ENCODE data around the gene MOV10L1.

MOV10L1 gene

DNA sequence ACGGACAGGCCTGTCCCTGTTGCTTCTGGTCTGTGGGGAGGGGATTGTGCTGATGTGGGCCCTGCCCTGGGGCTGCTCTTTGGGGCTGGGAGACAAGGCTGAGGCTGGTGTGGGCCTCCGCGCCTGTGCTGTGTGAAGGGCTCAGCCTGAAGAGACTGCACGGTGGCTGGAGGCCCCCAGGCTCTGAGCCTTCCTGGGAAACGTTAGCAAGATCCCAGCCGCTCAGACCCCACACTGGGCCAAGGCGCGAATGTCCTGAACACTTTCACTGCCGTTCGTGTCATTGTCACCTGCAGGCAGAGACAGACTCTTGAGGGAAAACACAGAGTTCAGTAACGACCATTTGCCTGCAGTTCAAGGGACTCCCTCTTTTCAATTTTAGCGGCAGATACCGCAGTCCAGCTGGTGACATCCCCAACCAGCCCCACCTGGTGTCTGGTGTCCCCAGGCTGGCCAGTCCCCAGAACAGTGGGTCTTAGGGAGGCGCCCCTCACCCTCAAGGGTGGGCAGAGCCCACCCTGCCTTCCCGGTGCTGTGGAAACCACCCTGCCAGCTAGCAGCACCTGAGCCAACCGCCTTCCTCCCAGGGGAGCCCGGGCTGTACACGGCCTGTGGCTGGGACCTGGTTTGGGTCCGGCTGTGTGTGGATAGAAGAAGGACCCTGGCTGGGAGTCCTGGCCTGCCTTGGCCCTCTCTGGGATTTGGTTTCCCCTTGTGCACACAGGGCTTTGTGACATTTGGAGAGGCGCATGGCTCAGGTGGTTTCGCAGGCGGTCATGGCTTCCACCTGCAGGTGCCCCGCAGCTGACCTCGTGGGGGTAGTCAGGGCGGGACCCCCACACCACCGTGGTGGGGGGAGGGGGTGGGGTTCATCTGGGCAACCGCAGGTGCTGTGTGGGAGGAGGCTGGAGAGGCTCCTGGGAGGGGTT lies 86.4 kb downstream of the MOV10L1 start:
- no peak for DNase-seq (ENCODE audit: low read depth in 2 of 2)

DNA sequence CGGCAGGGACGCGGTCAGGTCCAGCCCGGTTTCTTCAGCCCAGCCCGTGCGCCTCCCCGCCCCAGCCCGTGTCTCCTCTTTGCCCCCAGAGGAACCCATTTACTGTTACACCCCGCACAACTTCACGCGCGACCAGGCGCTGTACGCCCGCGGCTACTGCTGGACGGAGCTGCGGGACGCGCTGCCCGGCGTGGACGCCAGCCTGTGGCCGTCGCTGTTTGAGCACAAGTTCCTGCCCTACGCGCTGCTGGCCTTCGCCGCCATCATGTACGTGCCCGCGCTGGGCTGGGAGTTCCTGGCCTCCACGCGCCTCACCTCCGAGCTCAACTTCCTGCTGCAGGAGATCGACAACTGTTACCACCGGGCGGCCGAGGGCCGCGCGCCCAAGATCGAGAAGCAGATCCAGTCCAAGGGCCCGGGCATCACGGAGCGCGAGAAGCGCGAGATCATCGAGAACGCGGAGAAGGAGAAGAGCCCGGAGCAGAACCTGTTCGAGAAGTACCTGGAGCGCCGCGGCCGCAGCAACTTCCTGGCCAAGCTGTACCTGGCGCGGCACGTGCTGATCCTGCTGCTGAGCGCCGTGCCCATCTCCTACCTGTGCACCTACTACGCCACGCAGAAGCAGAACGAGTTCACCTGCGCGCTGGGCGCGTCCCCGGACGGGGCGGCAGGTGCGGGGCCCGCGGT lies 87.2 kb downstream of the MOV10L1 start:
- no peak for DNase-seq (ENCODE audit: low read depth in 2 of 2)

- DNase-seq (ENCODE audit: low read depth in 2 of 2) = no peak
Observed at GRCh38 chr22:50177537-50178470, 88.0 kb downstream of the MOV10L1 start.

DNA sequence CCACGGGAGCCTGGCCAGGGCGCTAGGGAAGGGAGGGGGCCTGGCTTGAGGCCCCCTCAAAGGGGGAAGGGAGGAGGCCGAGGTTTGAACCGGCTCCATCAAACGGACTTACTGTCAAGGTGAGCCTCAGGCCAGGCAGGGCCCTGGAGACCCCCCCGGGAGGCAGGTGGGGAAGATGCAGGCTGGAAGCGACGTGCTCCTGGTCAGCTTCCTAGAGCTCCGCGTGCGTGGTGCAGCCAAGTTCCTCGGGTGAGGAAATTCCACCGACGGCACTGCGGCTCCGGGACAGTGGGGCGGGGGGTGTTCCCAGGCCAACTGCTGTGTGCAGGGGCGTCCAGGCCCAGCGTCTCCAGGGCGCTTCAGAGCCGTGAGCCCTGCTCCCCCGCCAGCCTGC lies 88.7 kb downstream of the MOV10L1 start:
- no peak for DNase-seq (ENCODE audit: low read depth in 2 of 2)

- no peak for DNase-seq (ENCODE audit: low read depth in 2 of 2)
Observed at GRCh38 chr22:50178871-50179869, 89.4 kb downstream of the MOV10L1 start.

DNA sequence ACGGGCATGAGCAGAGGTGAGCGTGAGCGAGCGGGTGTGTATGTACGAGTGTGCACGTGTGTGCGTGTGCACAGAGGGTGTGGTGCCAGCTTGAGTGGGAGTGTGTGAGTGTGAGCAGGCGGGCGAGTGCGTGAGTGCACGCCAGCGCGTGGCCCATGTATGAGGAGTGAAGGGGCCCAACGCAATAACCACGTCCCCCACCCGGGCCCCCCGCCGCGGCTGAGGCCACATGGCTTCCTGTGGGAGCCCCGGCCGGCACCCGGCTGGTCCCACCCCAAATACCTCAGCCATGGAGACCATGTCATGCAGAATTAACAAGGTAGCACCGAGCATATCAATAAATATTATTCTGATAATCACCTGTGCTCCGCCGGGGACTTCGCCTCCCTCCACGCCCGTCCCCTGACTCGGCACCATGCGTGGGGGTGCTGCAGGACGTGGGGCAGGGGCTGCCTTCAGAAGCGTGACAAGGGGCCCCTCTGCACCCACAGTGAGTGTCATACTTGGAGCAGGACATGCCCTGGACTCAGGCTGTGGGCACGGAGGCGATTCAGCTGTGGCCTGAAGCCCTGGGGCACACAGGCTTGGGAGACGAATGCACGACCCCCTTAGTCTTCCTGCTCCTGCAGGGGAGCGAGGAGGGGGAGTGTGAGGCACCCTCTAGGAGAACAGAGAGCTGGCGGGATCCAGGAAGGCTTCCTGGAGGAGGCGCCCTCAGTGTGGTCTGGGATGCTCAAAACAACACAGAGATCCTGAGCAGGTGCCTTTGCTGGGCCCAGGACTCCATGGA lies 90.3 kb downstream of the MOV10L1 start:
- no peak for DNase-seq (ENCODE audit: low read depth in 2 of 2)

DNA sequence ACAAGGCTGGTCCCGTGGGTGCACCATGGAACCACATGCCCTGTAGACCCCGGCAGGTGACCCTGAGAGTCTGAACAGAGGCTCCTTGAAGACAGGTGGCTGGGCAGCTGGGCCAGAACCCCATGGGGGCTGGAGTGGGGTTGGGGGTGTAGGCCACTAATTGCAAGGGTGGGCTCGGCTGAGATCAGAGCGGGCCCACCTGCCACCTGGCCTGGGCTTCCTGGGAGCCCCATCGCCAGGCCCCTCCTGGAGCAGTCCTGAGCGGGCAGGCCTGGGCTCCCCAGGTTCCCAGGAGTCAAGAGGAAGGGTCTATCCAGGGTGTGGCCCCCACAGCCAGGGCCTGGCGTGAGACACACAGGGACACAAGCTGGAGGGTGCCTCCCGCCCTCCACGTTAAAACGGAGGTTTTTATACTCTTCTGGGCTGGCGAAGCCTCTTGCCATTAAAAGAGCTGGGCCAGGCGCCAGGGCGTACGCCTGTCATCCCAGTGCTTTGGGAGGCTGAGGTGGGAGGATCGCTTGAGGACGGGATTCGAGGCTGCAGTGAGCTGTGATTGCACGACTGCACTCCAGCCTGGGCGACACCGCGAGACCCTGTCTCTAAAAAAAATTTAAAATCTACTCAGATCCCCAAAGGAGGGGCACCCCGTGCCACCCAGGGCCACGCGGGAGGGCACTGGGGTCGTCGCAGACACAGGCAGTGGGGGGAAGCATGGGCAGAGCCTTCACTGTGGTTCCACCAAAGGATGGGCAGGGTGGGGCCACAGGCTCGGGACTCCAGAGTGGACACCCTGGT lies 91.1 kb downstream of the MOV10L1 start:
- DNase-seq (ENCODE audit: low read depth in 2 of 2) = no peak

DNA sequence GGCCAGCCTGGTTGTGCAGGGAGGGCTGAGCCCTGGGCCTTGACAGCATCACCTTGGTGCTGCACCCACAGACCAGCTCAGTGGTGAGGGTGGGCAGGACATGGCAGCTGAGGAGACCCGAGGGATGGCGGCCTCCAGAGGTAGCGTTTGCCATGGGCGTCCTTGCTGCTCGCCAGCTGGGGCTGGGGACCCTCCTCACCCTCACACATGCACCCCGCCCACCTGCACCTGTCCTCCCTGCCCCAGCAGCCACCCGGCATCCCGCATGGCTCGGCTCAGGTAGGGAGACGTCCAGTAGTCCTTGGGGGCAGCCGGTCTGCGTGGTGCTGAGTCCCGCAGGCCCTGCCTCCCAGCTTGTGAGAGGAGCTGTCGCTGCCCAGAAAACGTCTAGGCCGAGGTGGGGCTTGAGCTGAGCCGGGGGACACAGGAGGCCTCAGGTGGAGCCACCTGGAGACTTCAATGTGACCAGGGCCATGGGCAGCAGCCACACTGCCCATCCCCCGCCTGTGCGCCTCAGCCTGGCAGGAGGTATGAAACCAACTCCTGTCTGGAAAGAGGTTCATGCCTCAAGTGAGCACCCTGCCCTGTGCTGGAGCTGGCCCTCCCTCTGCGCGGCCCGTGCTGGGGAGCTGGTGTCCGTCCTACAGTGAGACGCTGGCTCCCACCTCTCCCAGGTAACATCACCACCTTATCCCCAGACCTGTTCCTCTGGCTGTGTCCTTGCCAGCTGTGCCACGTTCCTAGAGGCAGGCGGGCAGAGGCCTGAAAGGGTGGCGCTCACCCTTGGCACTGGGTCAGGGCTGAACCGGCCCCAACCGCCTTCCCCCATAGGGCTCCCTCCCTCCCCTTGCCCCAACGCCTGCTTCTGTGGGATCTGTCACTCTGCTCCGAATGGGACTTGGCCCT lies 92.6 kb downstream of the MOV10L1 start:
- no peak for DNase-seq (ENCODE audit: low read depth in 2 of 2)

DNA sequence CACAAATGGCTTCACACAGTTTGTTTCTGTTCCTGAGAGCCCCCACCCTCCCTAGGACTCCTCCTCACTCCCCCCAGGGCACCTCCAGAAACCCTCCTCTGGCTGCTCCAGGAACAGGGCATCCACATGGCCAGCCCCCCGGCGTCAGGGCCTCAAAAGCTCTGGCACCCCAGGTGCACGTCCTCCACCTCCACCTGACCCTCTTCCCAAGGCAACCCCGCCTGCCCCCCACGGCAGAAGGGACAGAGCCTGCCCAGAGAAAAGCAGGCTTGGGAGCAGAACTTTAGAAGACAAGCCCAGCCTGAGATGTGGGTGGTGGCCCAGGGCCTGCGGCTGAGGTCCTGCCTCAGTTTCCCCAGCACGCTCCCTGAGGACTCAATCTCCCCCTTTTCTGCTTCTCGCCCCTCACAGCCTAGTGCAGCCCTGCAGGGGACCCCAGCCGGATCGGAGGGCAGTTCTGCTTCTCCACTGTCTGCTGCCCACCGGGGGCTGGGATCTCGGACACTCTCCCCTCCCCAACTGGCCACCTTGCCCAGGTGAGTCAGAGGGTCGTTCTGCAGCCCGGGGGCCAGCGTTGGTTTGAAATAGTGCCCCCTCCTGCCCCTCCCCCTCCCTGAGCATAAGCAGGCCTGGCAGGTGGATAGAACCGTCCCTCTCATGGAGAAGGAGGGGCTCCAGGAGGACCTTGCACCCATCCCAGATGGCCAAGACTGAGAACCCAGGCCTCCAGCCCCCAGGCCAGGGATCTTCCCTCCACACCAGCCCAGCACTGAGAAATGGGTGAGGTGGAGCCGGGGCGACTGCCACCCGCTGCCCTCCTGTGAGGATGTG lies 93.5 kb downstream of the MOV10L1 start:
- DNase-seq (ENCODE audit: low read depth in 2 of 2) = no peak

DNA sequence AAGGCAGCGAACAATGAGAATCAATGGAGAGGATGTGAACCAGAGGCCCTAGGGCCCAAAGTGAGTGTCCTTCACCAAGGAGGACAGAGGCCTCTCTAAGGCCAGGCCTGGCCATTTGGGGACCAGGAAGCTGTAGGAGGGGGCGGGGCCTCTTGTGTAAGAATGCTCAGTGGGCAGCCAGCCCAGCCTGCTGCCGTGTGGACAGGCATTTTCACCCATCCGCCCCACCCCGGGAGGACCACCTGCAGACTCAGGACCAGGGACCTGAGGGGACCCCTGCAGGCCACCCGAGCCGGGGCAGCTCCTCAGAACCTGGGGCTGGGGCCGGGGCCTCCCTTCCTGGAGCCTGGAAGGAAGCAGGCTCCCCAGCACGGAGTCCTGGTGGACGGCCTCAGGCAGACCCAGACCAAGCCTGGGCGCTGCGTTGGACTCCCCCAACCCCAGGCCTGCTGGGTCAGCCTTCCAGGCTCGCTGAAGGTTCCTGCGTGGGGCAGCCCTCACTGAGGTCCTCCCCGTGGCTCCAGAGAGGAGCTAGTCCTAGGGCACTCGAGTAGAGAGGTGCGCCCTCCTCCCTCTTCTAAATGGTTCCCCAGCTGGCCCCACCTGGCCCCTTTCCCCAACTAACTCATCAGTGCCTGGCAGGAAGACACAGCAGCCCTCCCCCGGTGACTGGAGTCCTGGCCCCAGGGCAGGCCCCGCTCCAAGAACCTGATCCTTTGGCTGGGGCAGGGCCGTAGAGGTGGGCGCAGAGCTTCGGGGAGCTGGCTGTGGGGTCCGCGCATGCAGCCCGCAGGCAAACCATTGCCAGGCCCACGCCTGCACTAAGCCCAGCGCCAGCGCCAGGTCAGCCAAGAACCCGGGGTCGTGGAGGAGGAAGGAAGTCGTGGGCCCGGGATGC lies 94.4 kb downstream of the MOV10L1 start:
- DNase-seq (ENCODE audit: low read depth in 2 of 2) = no peak

DNA sequence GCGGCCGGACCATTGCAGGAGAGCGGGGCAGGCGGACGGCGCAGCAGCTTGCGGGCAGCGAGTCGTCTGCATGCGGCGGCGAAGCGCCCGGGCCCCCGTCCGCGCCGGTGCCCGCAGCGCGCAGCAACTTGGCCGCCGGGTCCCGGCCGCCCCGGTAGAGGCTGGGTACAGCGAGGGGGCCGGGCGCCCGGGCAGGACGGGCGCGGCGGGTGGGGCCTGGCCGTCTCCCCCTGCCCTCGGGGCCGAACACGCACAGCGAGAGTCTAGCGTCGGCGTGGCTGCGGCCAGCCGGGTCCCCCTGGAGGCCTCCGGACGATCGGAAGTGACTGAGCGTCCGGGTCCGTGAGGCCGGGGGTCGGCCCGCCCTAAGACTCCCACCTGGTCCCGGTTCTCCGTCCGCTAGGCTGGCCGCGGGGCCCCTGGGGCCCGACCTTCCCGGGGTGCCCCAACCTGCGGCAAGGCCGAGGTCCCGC lies 95.1 kb downstream of the MOV10L1 start:
- no peak for DNase-seq (ENCODE audit: low read depth in 2 of 2)

DNA sequence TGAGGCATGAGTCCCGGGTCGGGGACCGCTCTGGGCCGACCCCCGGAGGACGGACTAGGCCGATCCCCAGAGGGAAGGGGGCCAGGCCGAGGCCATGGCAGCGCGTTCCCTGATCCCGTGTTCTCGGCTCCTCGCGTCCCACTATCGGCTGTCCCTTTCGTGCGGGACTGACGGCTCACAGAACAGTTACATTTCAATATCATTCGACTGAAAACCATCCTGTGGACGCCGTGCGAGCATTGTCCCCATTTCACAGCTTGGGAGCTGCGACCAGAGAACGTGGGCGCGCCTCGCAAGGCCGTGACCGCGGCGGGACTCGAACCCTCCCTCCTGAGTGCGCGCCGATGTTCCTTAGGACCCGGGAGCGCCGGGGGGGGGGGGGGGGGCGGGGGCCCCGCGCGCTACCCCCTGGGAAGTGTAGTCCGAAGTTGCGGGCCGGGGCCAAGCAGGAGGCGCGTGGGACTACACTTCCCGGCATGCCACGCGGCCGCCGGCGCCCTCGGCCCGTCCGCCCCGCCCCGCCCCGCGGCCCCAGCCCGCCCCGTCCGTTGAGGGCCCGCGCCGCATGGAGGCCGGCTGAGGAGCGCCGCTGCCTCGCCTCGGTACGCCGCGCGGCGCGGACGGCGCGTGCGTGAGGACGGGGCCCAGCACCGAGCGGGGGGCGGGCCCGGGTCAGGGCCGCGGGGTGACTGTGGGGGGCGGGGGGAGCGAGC lies 95.7 kb downstream of the MOV10L1 start, which contains the start of gene TRABD:
Gene TRABD (plus strand): TSS at position 539 of the 713 bp plus-strand sequence. CDS start 7,148 bp downstream, outside the sequence.
- peak; percentile 67 to 79 for DNase-seq (ENCODE audit: low read depth in 2 of 2)

GRCh38 chr22:50186181-50186714 lies 96.4 kb downstream of the MOV10L1 start:
- no peak for DNase-seq (ENCODE audit: low read depth in 2 of 2)

DNA sequence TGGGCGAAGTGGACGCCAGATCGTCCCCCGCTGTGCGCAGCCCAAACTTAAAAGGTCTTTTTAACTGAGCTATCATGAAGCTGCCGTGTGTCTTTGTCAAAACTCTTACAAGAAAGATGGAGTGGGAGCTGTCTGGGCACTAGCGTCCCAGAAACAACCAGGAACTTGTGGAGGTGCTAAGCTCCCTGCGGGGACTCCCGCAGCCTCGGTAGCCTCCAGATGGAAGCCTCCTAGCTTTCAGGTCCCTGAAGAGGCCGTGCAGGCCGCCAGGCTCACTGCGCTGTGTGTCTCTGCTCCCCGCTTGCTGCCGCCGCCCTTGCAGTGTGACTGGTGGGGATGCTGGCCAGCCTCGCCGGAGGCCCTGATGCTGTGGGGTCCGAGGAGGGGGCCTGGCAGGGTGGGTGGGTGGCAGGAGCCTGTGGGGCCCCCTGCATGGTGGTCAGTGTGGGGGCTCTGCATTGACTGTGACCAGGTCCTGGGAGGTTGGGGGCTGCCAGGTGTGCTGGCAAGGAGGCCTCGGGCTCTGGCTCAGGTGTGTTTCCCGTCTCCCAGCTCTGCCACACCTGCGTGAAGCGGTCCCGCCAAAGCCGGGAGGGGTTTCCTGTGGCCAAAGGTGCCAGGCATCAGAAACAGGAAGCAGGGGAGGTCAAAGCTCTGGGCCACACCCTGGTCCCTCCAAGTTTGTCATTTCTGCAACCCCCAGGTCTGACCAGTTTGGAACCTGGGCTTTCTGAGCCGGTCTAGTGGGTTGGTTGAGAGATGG lies 97.1 kb downstream of the MOV10L1 start:
- no peak for DNase-seq (ENCODE audit: low read depth in 2 of 2)

Measured in activated CD8-positive, alpha-beta memory T cell treated with anti-CD3 and anti-CD28 coated beads for 4 hours (primary cell).